PC-3 (cell line): ENCODE measurements around the gene CIAO3. TPM values are rescaled to one million over a fixed set of nuclear protein-coding genes. Genes with fewer than 3 reads are reported as not detected.

Experiments used
- ATAC-seq: fragments of 200-7000 bp; cut with Tn5 transposase; 2 replicates; pipeline ENCODE4 v1.9.1; 2020; ENCODE audit warnings: mild to moderate bottlenecking, moderate library complexity
- BruUV-seq: library from RNA; stranded (reverse); fragments of 400-500 nt; replicated peaks from 2 replicates; lab custom pipeline; 2021; lab: Mats Ljungman, UMichigan
- CTCF ChIA-PET: fragments of 300-600 bp; sonication (Branson Sonifier 250); formaldehyde crosslinking; loops from one replicate; lab custom pipeline; 2022; ENCODE audit warnings: antibody characterized with exemption; lab: Charles Lee
- POLR2A ChIA-PET: fragments of 300-600 bp; sonication (Branson Sonifier 250); formaldehyde crosslinking; loops from one replicate; lab custom pipeline; 2022; ENCODE audit warnings: antibody characterized with exemption; ENCODE audit not compliant: unreplicated experiment; lab: Charles Lee
- DNase-seq: peaks from one replicate; pipeline ENCODE4 v3.0.0-alpha.2; 2015
- H2AFZ ChIP-seq: fragments of 300-600 bp; sonication (generic); 2 replicates; pipeline ENCODE4 v1.6.0; 2016; ENCODE audit warnings: antibody characterized with exemption, low read length
- H3F3A ChIP-seq: fragments of 300-600 bp; sonication (generic); one replicate; pipeline ENCODE4 v1.6.0; 2017; ENCODE audit warnings: antibody characterized with exemption, low read length, control low read depth, mild to moderate bottlenecking; ENCODE audit not compliant: unreplicated experiment
- H3K27ac ChIP-seq: fragments of 300-600 bp; sonication (generic); 2 replicates; pipeline ENCODE4 v1.5.1; 2016; ENCODE audit warnings: mild to moderate bottlenecking, low read length
- H3K27me3 ChIP-seq: fragments of 300-600 bp; sonication (generic); 2 replicates; pipeline ENCODE4 v1.6.1; 2016; ENCODE audit warnings: low read length, mixed read lengths
- H3K36me3 ChIP-seq: fragments of 300-600 bp; sonication (generic); 2 replicates; pipeline ENCODE4 v1.6.1; 2016; ENCODE audit warnings: low read depth, mixed run types, low read length, mixed read lengths
- H3K4me1 ChIP-seq: fragments of 300-600 bp; sonication (generic); 2 replicates; pipeline ENCODE4 v1.5.1; 2016; ENCODE audit warnings: low read length; ENCODE audit not compliant: insufficient read depth
- H3K4me2 ChIP-seq: fragments of 300-600 bp; sonication (generic); 2 replicates; pipeline ENCODE4 v1.6.0; 2016; ENCODE audit warnings: low read length
- H3K4me3 ChIP-seq: fragments of 300-600 bp; sonication (generic); 2 replicates; pipeline ENCODE4 v1.5.1; 2016; ENCODE audit warnings: mild to moderate bottlenecking, low read length, mixed read lengths
- H3K79me2 ChIP-seq: fragments of 300-600 bp; sonication (generic); 2 replicates; pipeline ENCODE4 v1.6.1; 2017; ENCODE audit warnings: low read length, mixed read lengths
- H3K9ac ChIP-seq: fragments of 300-600 bp; sonication (generic); 2 replicates; pipeline ENCODE4 v1.6.0; 2016; ENCODE audit warnings: mild to moderate bottlenecking, low read length
- H3K9me2 ChIP-seq: fragments of 300-600 bp; sonication (generic); replicated peaks from 2 replicates; pipeline ENCODE4 v1.6.1; 2016; ENCODE audit warnings: mixed run types, low read length, mixed read lengths
- H3K9me3 ChIP-seq: fragments of 300-600 bp; sonication (generic); 2 replicates; pipeline ENCODE4 v1.6.1; 2016; ENCODE audit warnings: low read length, mixed read lengths
- H4K20me1 ChIP-seq: fragments of 300-600 bp; sonication (generic); 2 replicates; pipeline ENCODE4 v1.6.1; 2016; ENCODE audit warnings: low read length, mixed read lengths
- CTCF ChIP-seq: fragments of 300-600 bp; sonication (generic); conservative IDR thresholded peaks from 2 replicates; pipeline ENCODE4 v1.5.1; 2017; ENCODE audit warnings: antibody characterized with exemption, low read depth, mild to moderate bottlenecking, low read length
- EZH2 ChIP-seq: fragments of 300-600 bp; sonication (generic); IDR thresholded peaks from one replicate; pipeline ENCODE4 v1.6.1; 2017; ENCODE audit warnings: antibody characterized with exemption, mild to moderate bottlenecking, low read length; ENCODE audit not compliant: unreplicated experiment
- EZH2phosphoT487 ChIP-seq: fragments of 300-600 bp; sonication (generic); IDR thresholded peaks from 2 replicates; pipeline ENCODE4 v1.6.1; 2018; ENCODE audit warnings: mild to moderate bottlenecking, antibody characterized with exemption, low read length, borderline replicate concordance
- intact Hi-C: fragments of 100-400 bp; cut with micrococcal nuclease; formaldehyde crosslinking; loops from 2 replicates; pipeline ENCODE4 v1.9.0; 2023
- total RNA-seq: library from RNA; depleted of rRNA; stranded (reverse); fragments of >200 nt; gene quantifications from 2 replicates; pipeline ENCODE4 v1.2.3, GENCODE V29; 2014

Gene CIAO3
- total RNA-seq, 1 experiment from 2014 or later: 46.1 TPM

GRCh38 chr16:739560-740458, 988 bp downstream of the CIAO3 start:
- H3K9me2 ChIP-seq: no peaks in the 10 kb centered on the region
- H3K79me2 ChIP-seq: peaks cover 12% of the 10 kb centered on the region
- H3F3A ChIP-seq: no peaks in the 10 kb centered on the region
- H3K27ac ChIP-seq: no peak overlapping the region
- H3K4me3 ChIP-seq: peak overlapping the region; percentile 89
- no peak for TF ChIP-seq CTCF
- TF ChIP-seq EZH2: no peak
- TF ChIP-seq EZH2phosphoT487: no peak
- no peaks in the 10 kb centered on the region for H3K27me3 ChIP-seq
- peak overlapping the region; percentile 79 for H3K9ac ChIP-seq
- H3K4me1 ChIP-seq: peaks cover 5% of the 10 kb centered on the region; the same call in 1 of the 2 replicates
- ChIA-PET POLR2A (no interaction called here), CTCF (interaction anchor here (0.5 kb wide), 1 partner anchor 48 kb away, joined by 6 read pairs; the partner anchor contains the start of gene RPUSD1)
- H2AFZ ChIP-seq: peak overlapping the region; percentile 87; the same call in 1 of the 2 replicates
- H3K36me3 ChIP-seq: no peaks in the 10 kb centered on the region
- ATAC-seq: peak; percentile 37
- TSS peak; percentile 32 for BruUV-seq
- no peak for DNase-seq
- H3K4me2 ChIP-seq: peak overlapping the region; percentile 97
- H4K20me1 ChIP-seq: no peaks in the 10 kb centered on the region
- intact Hi-C loops: loop anchor here (5.0 kb wide), 1 partner anchor 42 kb away; no protein-coding TSS in a partner anchor
- H3K9me3 ChIP-seq: no peaks in the 10 kb centered on the region

GRCh38 chr16:736936-737481, 3.8 kb downstream of the CIAO3 start:
- no peaks in the 10 kb centered on the region; the same call in 1 of the 2 replicates for H3K36me3 ChIP-seq
- TF ChIP-seq EZH2phosphoT487: no peak
- TF ChIP-seq CTCF: no peak
- no peak for TF ChIP-seq EZH2
- H3K4me3 ChIP-seq: no peak overlapping the region
- no peak overlapping the region for H3K27ac ChIP-seq
- H3F3A ChIP-seq: no peaks in the 10 kb centered on the region
- H2AFZ ChIP-seq: no peak overlapping the region
- H3K9ac ChIP-seq: no peak overlapping the region
- BruUV-seq: no TSS peak
- DNase-seq: no peak
- no peaks in the 10 kb centered on the region for H3K9me2 ChIP-seq
- H4K20me1 ChIP-seq: no peaks in the 10 kb centered on the region
- POLR2A ChIA-PET: no interaction called here
- H3K9me3 ChIP-seq: no peaks in the 10 kb centered on the region
- no peaks in the 10 kb centered on the region for H3K27me3 ChIP-seq
- H3K79me2 ChIP-seq: peaks cover 12% of the 10 kb centered on the region
- CTCF ChIA-PET: interaction anchor here (0.7 kb wide), 1 partner anchor 16 kb away, joined by 3 read pairs; the partner anchor contains the start of gene ANTKMT
- intact Hi-C loops: no loop called here
- no peak for ATAC-seq
- no peak overlapping the region for H3K4me2 ChIP-seq
- H3K4me1 ChIP-seq: peaks cover 5% of the 10 kb centered on the region; the same call in 1 of the 2 replicates
